ENCODE results near the gene TAF4. TPM values are rescaled to one million over a fixed set of nuclear protein-coding genes. Genes with fewer than 3 reads are reported as not detected.

Gene TAF4
- total and polyA plus RNA-seq, 2 of the 13 experiments (the other 11 are each of a cell fraction or from before 2014, with no cell fraction given) = 5.9 to 12.0 TPM

DNA sequence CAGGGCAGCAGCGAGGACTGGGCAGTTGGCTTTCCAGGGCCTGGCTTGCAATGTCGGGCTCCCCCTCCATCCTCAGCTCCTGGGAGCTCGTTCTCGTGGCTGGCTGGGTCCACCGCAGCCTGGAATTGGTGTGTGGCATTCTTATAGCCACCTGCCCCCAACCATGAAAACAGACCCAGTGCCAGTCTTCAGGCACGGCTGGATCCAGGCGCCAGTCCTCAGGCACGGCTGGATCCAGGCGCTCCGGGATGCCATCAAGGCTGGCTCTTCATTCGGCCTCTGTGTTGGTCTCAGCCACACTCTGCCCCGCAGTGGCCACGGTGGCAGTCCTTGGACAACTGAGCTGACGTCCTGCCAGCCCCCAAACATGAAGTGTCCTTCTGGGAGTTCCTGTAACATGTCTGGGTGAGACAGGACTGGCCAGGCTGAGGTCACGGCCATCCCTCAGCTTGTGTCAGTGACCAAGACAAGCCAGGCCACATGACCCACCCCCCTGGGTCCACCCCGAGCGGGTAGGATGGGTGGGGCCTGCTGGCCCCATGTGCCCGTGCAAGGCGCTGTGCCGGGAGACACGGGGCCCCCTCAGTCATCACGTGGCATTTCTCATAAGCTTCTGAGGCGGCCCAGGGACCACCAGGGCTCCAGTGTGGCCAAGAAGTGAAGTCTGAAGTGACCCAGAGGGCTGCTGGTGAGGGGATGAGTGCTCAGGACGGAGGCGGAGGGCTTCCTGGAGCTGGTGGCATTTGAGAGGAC, 99.0 kb downstream of the TAF4 start (continued):
- no peak; the same call in 2 of the 3 replicates for TF ChIP-seq MXI1 (IDR thresholded peaks at IDR 0.05; ENCODE audit: borderline replicate concordance, low read depth, low read length)
- TF ChIP-seq, protein P1, sequence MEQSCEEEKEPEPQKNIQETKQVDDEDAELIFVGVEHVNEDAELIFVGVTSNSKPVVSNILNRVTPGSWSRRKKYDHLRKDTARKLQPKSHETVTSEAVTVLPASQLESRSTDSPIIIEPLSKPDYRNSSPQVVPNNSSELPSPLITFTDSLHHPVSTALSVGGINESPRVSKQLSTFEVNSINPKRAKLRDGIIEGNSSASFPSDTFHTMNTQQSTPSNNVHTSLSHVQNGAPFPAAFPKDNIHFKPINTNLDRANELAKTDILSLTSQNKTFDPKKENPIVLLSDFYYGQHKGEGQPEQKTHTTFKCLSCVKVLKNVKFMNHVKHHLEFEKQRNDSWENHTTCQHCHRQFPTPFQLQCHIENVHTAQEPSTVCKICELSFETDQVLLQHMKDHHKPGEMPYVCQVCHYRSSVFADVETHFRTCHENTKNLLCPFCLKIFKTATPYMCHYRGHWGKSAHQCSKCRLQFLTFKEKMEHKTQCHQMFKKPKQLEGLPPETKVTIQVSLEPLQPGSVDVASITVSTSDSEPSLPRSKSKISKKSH (CRISPR knock-in tag; IDR thresholded peaks at IDR 0.05; ENCODE audit: borderline replicate concordance) = no peak
- TF ChIP-seq, protein P2, sequence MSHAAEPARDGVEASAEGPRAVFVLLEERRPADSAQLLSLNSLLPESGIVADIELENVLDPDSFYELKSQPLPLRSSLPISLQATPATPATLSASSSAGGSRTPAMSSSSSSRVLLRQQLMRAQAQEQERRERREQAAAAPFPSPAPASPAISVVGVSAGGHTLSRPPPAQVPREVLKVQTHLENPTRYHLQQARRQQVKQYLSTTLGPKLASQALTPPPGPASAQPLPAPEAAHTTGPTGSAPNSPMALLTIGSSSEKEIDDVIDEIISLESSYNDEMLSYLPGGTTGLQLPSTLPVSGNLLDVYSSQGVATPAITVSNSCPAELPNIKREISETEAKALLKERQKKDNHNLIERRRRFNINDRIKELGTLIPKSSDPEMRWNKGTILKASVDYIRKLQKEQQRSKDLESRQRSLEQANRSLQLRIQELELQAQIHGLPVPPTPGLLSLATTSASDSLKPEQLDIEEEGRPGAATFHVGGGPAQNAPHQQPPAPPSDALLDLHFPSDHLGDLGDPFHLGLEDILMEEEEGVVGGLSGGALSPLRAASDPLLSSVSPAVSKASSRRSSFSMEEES (CRISPR knock-in tag; IDR thresholded peaks at IDR 0.05) = 0 out of 2 replicates have a peak, but pooled peaks have one; percentile 74
- TF ChIP-seq, protein P3, sequence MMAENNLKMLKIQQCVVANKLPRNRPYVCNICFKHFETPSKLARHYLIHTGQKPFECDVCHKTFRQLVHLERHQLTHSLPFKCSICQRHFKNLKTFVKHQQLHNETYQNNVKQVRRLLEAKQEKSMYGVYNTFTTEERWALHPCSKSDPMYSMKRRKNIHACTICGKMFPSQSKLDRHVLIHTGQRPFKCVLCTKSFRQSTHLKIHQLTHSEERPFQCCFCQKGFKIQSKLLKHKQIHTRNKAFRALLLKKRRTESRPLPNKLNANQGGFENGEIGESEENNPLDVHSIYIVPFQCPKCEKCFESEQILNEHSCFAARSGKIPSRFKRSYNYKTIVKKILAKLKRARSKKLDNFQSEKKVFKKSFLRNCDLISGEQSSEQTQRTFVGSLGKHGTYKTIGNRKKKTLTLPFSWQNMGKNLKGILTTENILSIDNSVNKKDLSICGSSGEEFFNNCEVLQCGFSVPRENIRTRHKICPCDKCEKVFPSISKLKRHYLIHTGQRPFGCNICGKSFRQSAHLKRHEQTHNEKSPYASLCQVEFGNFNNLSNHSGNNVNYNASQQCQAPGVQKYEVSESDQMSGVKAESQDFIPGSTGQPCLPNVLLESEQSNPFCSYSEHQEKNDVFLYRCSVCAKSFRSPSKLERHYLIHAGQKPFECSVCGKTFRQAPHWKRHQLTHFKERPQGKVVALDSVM (CRISPR knock-in tag; IDR thresholded peaks at IDR 0.05) = no peak
- TF ChIP-seq, protein P4, sequence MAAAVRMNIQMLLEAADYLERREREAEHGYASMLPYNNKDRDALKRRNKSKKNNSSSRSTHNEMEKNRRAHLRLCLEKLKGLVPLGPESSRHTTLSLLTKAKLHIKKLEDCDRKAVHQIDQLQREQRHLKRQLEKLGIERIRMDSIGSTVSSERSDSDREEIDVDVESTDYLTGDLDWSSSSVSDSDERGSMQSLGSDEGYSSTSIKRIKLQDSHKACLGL (CRISPR knock-in tag; IDR thresholded peaks at IDR 0.05) = no peak
- TF ChIP-seq ZNF773 (CRISPR knock-in tag; IDR thresholded peaks at IDR 0.05; ENCODE audit: borderline replicate concordance) = no peak
- TF ChIP-seq JARID2 (CRISPR knock-in tag; IDR thresholded peaks at IDR 0.05; ENCODE audit: insufficient replicate concordance) = no peak
- TF ChIP-seq MYNN (CRISPR knock-in tag; IDR thresholded peaks at IDR 0.05; ENCODE audit: low read depth) = no peak
- TF ChIP-seq ZNF768 (CRISPR knock-in tag; IDR thresholded peaks at IDR 0.05) = no peak
- TF ChIP-seq, protein P5, sequence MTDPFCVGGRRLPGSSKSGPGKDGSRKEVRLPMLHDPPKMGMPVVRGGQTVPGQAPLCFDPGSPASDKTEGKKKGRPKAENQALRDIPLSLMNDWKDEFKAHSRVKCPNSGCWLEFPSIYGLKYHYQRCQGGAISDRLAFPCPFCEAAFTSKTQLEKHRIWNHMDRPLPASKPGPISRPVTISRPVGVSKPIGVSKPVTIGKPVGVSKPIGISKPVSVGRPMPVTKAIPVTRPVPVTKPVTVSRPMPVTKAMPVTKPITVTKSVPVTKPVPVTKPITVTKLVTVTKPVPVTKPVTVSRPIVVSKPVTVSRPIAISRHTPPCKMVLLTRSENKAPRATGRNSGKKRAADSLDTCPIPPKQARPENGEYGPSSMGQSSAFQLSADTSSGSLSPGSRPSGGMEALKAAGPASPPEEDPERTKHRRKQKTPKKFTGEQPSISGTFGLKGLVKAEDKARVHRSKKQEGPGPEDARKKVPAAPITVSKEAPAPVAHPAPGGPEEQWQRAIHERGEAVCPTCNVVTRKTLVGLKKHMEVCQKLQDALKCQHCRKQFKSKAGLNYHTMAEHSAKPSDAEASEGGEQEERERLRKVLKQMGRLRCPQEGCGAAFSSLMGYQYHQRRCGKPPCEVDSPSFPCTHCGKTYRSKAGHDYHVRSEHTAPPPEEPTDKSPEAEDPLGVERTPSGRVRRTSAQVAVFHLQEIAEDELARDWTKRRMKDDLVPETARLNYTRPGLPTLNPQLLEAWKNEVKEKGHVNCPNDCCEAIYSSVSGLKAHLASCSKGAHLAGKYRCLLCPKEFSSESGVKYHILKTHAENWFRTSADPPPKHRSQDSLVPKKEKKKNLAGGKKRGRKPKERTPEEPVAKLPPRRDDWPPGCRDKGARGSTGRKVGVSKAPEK (CRISPR knock-in tag; IDR thresholded peaks at IDR 0.05; ENCODE audit: borderline replicate concordance) = no peak
- no peak for TF ChIP-seq ZNF282 (IDR thresholded peaks at IDR 0.05; ENCODE audit: partially characterized antibody)
- TF ChIP-seq DMAP1 (CRISPR knock-in tag; IDR thresholded peaks at IDR 0.05) = no peak; the same call in 1 of the 2 replicates
- no peak for TF ChIP-seq ZNF766 (CRISPR knock-in tag; IDR thresholded peaks at IDR 0.05; ENCODE audit: borderline replicate concordance)
- TF ChIP-seq RXRA (CRISPR knock-in tag; IDR thresholded peaks at IDR 0.05) = peak; percentile 67; the same call in 1 of the 2 replicates
- no peak for TF ChIP-seq TCF12 (IDR thresholded peaks at IDR 0.05)
- no peak for TF ChIP-seq TCF12 (CRISPR knock-in tag; IDR thresholded peaks at IDR 0.05)
- TF ChIP-seq STAT5B (CRISPR knock-in tag; IDR thresholded peaks at IDR 0.05) = no peak
- no peak for TF ChIP-seq AHR (CRISPR knock-in tag; IDR thresholded peaks at IDR 0.05)
- no peak; the same call in 1 of the 2 replicates for TF ChIP-seq ZNF354B (CRISPR knock-in tag; IDR thresholded peaks at IDR 0.05)
- no peak for TF ChIP-seq MAFG (CRISPR knock-in tag; IDR thresholded peaks at IDR 0.05)
- no peak for TF ChIP-seq FOXC1 (CRISPR knock-in tag; IDR thresholded peaks at IDR 0.05; ENCODE audit: borderline replicate concordance)
- TF ChIP-seq NFE2 (CRISPR knock-in tag; IDR thresholded peaks at IDR 0.05) = no peak

Data from HepG2 (cell line).